Measurements from ENCODE around the gene PKP1.
A peak's percentile ranks its signal among the peaks of the same experiment; 100 is the strongest.

PKP1 gene

GRCh38 chr1:201344206-201345080 lies 61.1 kb downstream of the PKP1 start:
- H3K27ac ChIP-seq (replicated peaks; ENCODE audit: low read length), result no peak overlapping the region
- H2BK120ac ChIP-seq (ENCODE audit: low read depth, low read length), result no peak overlapping the region
- H2BK5ac ChIP-seq (ENCODE audit: low read length), result no peak overlapping the region
- H4K91ac ChIP-seq (ENCODE audit: low read depth, low read length, poor library complexity), result no peak overlapping the region
- no peak overlapping the region for H3K4me3 ChIP-seq (ENCODE audit: low read length in 2 of 2)
- WGBS, 2 donors (ENCODE audit: extremely low coverage in 2 of 2, insufficient read length in 2 of 2, insufficient replicate concordance in 1 of 2), result no CpG with 5 or more reads among the region's 7 CpGs
- no peak overlapping the region for H2AK5ac ChIP-seq (ENCODE audit: low read depth, low read length)
- DNase-seq (ENCODE audit: low spot score), result no peak
- H3K79me1 ChIP-seq (ENCODE audit: low read depth, low read length), result no peaks in the 10 kb centered on the region
- H3K23ac ChIP-seq (ENCODE audit: low read depth, low read length, poor library complexity), result no peak overlapping the region
- H2AFZ ChIP-seq (ENCODE audit: low read length), result no peak overlapping the region
- no peak overlapping the region for H2BK12ac ChIP-seq (ENCODE audit: low read length)
- peak overlapping the region; percentile 23 for H3K18ac ChIP-seq (ENCODE audit: low read length)
- H3K9ac ChIP-seq (ENCODE audit: low read depth, low read length, poor library complexity), result no peak overlapping the region
- H3K27me3 ChIP-seq (ENCODE audit: control insufficient read depth in 3 of 3, insufficient read depth in 3 of 3, low read depth in 1 of 3, low read length in 3 of 3), result peaks cover 0 to 15% (median 0%) of the 10 kb centered on the region in 3 experiments
- H3K14ac ChIP-seq (ENCODE audit: low read length), result no peak overlapping the region
- H3K4me2 ChIP-seq (ENCODE audit: insufficient read depth, low read length, poor library complexity, severe bottlenecking), result no peak overlapping the region
- no peaks in the 10 kb centered on the region for H3K36me3 ChIP-seq (replicated peaks in 1 of 2; ENCODE audit: control insufficient read depth in 2 of 2, insufficient read depth in 2 of 2, low read length in 2 of 2)
- no peaks in the 10 kb centered on the region for H3K9me3 ChIP-seq (replicated peaks in 1 of 2; ENCODE audit: control insufficient read depth in 2 of 2, insufficient read depth in 1 of 2, low read depth in 1 of 2, low read length in 2 of 2)
- peaks cover 0 to 7% of the 10 kb centered on the region in 2 donors for H3K4me1 ChIP-seq (ENCODE audit: control insufficient read depth in 2 of 2, insufficient read depth in 1 of 2, low read depth in 1 of 2, low read length in 2 of 2)
- no peak overlapping the region for H2BK15ac ChIP-seq (ENCODE audit: low read length)
- no peak overlapping the region for H3K4ac ChIP-seq (ENCODE audit: low read length)
- no peak overlapping the region for H4K8ac ChIP-seq (ENCODE audit: low read depth, low read length)

GRCh38 chr1:201345081-201345355 lies 61.7 kb downstream of the PKP1 start:
- H2BK120ac ChIP-seq (ENCODE audit: low read depth, low read length), result no peak overlapping the region
- H3K4me1 ChIP-seq (ENCODE audit: control insufficient read depth in 2 of 2, insufficient read depth in 1 of 2, low read depth in 1 of 2, low read length in 2 of 2), result peaks cover 0 to 8% of the 10 kb centered on the region in 2 donors
- no peaks in the 10 kb centered on the region for H3K9me3 ChIP-seq (replicated peaks in 1 of 2; ENCODE audit: control insufficient read depth in 2 of 2, insufficient read depth in 1 of 2, low read depth in 1 of 2, low read length in 2 of 2)
- no peaks in the 10 kb centered on the region for H3K79me1 ChIP-seq (ENCODE audit: low read depth, low read length)
- H3K14ac ChIP-seq (ENCODE audit: low read length), result no peak overlapping the region
- H3K4me2 ChIP-seq (ENCODE audit: insufficient read depth, low read length, poor library complexity, severe bottlenecking), result no peak overlapping the region
- no peak overlapping the region for H2BK12ac ChIP-seq (ENCODE audit: low read length)
- H3K36me3 ChIP-seq (replicated peaks in 1 of 2; ENCODE audit: control insufficient read depth in 2 of 2, insufficient read depth in 2 of 2, low read length in 2 of 2), result no peaks in the 10 kb centered on the region
- no peak overlapping the region for H3K23ac ChIP-seq (ENCODE audit: low read depth, low read length, poor library complexity)
- no peak overlapping the region for H4K8ac ChIP-seq (ENCODE audit: low read depth, low read length)
- H3K4ac ChIP-seq (ENCODE audit: low read length), result no peak overlapping the region
- no peak overlapping the region for H3K18ac ChIP-seq (ENCODE audit: low read length)
- H3K9ac ChIP-seq (ENCODE audit: low read depth, low read length, poor library complexity), result no peak overlapping the region
- H3K4me3 ChIP-seq (ENCODE audit: low read length in 2 of 2), result no peak overlapping the region
- H2AFZ ChIP-seq (ENCODE audit: low read length), result no peak overlapping the region
- no CpG with 5 or more reads among the region's 5 CpGs for WGBS, 2 donors (ENCODE audit: extremely low coverage in 2 of 2, insufficient read length in 2 of 2, insufficient replicate concordance in 1 of 2)
- no peak overlapping the region for H3K27ac ChIP-seq (replicated peaks; ENCODE audit: low read length)
- no peak for DNase-seq (ENCODE audit: low spot score)
- H4K91ac ChIP-seq (ENCODE audit: low read depth, low read length, poor library complexity), result no peak overlapping the region
- no peak overlapping the region for H2BK5ac ChIP-seq (ENCODE audit: low read length)
- no peak overlapping the region for H2BK15ac ChIP-seq (ENCODE audit: low read length)
- peaks cover 0 to 18% (median 0%) of the 10 kb centered on the region in 3 experiments for H3K27me3 ChIP-seq (ENCODE audit: control insufficient read depth in 3 of 3, insufficient read depth in 3 of 3, low read depth in 1 of 3, low read length in 3 of 3)
- H2AK5ac ChIP-seq (ENCODE audit: low read depth, low read length), result no peak overlapping the region

GRCh38 chr1:201346337-201346939 lies 63.1 kb downstream of the PKP1 start:
- Histone ChIP-seq H4K91ac (ENCODE audit: low read depth, low read length, poor library complexity) (no peak overlapping the region), H3K4me1 (ENCODE audit: control insufficient read depth in 2 of 2, insufficient read depth in 1 of 2, low read depth in 1 of 2, low read length in 2 of 2) (peaks cover 0 to 8% of the 10 kb centered on the region in 2 donors), H3K27ac (replicated peaks; ENCODE audit: low read length) (no peak overlapping the region), H3K79me1 (ENCODE audit: low read depth, low read length) (no peaks in the 10 kb centered on the region), H3K9ac (ENCODE audit: low read depth, low read length, poor library complexity) (no peak overlapping the region), H2BK15ac (ENCODE audit: low read length) (no peak overlapping the region), H3K4ac (ENCODE audit: low read length) (no peak overlapping the region), H4K8ac (ENCODE audit: low read depth, low read length) (no peak overlapping the region), H3K36me3 (replicated peaks in 1 of 2; ENCODE audit: control insufficient read depth in 2 of 2, insufficient read depth in 2 of 2, low read length in 2 of 2) (no peaks in the 10 kb centered on the region), H3K18ac (ENCODE audit: low read length) (no peak overlapping the region), H2AK5ac (ENCODE audit: low read depth, low read length) (no peak overlapping the region), H3K14ac (ENCODE audit: low read length) (no peak overlapping the region), H2BK120ac (ENCODE audit: low read depth, low read length) (no peak overlapping the region), H2BK12ac (ENCODE audit: low read length) (no peak overlapping the region), H3K4me3 (ENCODE audit: low read length in 2 of 2) (no peak overlapping the region), H3K23ac (ENCODE audit: low read depth, low read length, poor library complexity) (no peak overlapping the region), H2AFZ (ENCODE audit: low read length) (no peak overlapping the region), H3K9me3 (replicated peaks in 1 of 2; ENCODE audit: control insufficient read depth in 2 of 2, insufficient read depth in 1 of 2, low read depth in 1 of 2, low read length in 2 of 2) (no peaks in the 10 kb centered on the region), H3K27me3 (ENCODE audit: control insufficient read depth in 3 of 3, insufficient read depth in 3 of 3, low read depth in 1 of 3, low read length in 3 of 3) (peaks cover 0 to 18% (median 0%) of the 10 kb centered on the region in 3 experiments), H2BK5ac (ENCODE audit: low read length) (no peak overlapping the region), H3K4me2 (ENCODE audit: insufficient read depth, low read length, poor library complexity, severe bottlenecking) (no peak overlapping the region)
- peak; percentile 52 for DNase-seq (ENCODE audit: low spot score)
- WGBS, 2 donors (ENCODE audit: extremely low coverage in 2 of 2, insufficient read length in 2 of 2, insufficient replicate concordance in 1 of 2), result no CpG with 5 or more reads among the region's 5 CpGs

GRCh38 chr1:201346987-201347386 lies 63.7 kb downstream of the PKP1 start:
- no CpG with 5 or more reads among the region's 2 CpGs for WGBS, 2 donors (ENCODE audit: extremely low coverage in 2 of 2, insufficient read length in 2 of 2, insufficient replicate concordance in 1 of 2)
- H2BK5ac ChIP-seq (ENCODE audit: low read length), result no peak overlapping the region
- H4K91ac ChIP-seq (ENCODE audit: low read depth, low read length, poor library complexity), result no peak overlapping the region
- H2BK120ac ChIP-seq (ENCODE audit: low read depth, low read length), result no peak overlapping the region
- no peaks in the 10 kb centered on the region for H3K79me1 ChIP-seq (ENCODE audit: low read depth, low read length)
- DNase-seq (ENCODE audit: low spot score), result no peak
- H4K8ac ChIP-seq (ENCODE audit: low read depth, low read length), result no peak overlapping the region
- H3K27ac ChIP-seq (replicated peaks; ENCODE audit: low read length), result no peak overlapping the region
- no peak overlapping the region for H2AFZ ChIP-seq (ENCODE audit: low read length)
- H3K14ac ChIP-seq (ENCODE audit: low read length), result no peak overlapping the region
- H3K4me3 ChIP-seq (ENCODE audit: low read length in 2 of 2), result no peak overlapping the region
- H3K4me2 ChIP-seq (ENCODE audit: insufficient read depth, low read length, poor library complexity, severe bottlenecking), result no peak overlapping the region
- no peak overlapping the region for H3K4ac ChIP-seq (ENCODE audit: low read length)
- H2BK15ac ChIP-seq (ENCODE audit: low read length), result no peak overlapping the region
- no peak overlapping the region for H3K23ac ChIP-seq (ENCODE audit: low read depth, low read length, poor library complexity)
- no peaks in the 10 kb centered on the region for H3K36me3 ChIP-seq (replicated peaks in 1 of 2; ENCODE audit: control insufficient read depth in 2 of 2, insufficient read depth in 2 of 2, low read length in 2 of 2)
- H3K9ac ChIP-seq (ENCODE audit: low read depth, low read length, poor library complexity), result no peak overlapping the region
- H3K27me3 ChIP-seq (ENCODE audit: control insufficient read depth in 3 of 3, insufficient read depth in 3 of 3, low read depth in 1 of 3, low read length in 3 of 3), result peaks cover 0 to 18% (median 0%) of the 10 kb centered on the region in 3 experiments
- no peak overlapping the region for H3K18ac ChIP-seq (ENCODE audit: low read length)
- no peak overlapping the region for H2BK12ac ChIP-seq (ENCODE audit: low read length)
- H3K4me1 ChIP-seq (ENCODE audit: control insufficient read depth in 2 of 2, insufficient read depth in 1 of 2, low read depth in 1 of 2, low read length in 2 of 2), result peaks cover 0 to 8% of the 10 kb centered on the region in 2 donors
- H2AK5ac ChIP-seq (ENCODE audit: low read depth, low read length), result no peak overlapping the region
- H3K9me3 ChIP-seq (replicated peaks in 1 of 2; ENCODE audit: control insufficient read depth in 2 of 2, insufficient read depth in 1 of 2, low read depth in 1 of 2, low read length in 2 of 2), result no peaks in the 10 kb centered on the region
